Keratinocyte (primary cell): ENCODE measurements around the gene GPC5. TPM values are rescaled to one million over a fixed set of nuclear protein-coding genes. Genes with fewer than 3 reads are reported as not detected.

ENCODE experiments used
- DNase-seq: peaks from one replicate; pipeline ENCODE4 v3.0.0-alpha.2; 2011; ENCODE audit warnings: low read depth, missing footprints, low spot score
- FAIRE-seq: peaks from 2 replicates; lab custom pipeline; 2011; peaks lifted over from hg19 to GRCh38; lab: Jason Lieb, UNC
- H2AFZ ChIP-seq: 2 replicates; pipeline ENCODE4 v1.6.0; 2012; ENCODE audit warnings: low read length, control low read depth, inconsistent platforms; ENCODE audit not compliant: control insufficient read depth
- H3K27ac ChIP-seq: 2 replicates; pipeline ENCODE4 v1.5.1; 2011; ENCODE audit warnings: low read length; ENCODE audit not compliant: control insufficient read depth, insufficient read depth
- H3K27me3 ChIP-seq: 3 replicates; pipeline ENCODE4 v1.6.0; 2011; ENCODE audit warnings: low read length; ENCODE audit not compliant: control insufficient read depth, insufficient read depth; ENCODE audit errors: extremely low read depth
- H3K36me3 ChIP-seq, 2 experiments: 2 replicates in 1 of 2; 3 replicates in 1 of 2; pipeline ENCODE4 v1.5.1; 2011; ENCODE audit warnings: low read length in 2 of 2, mild to moderate bottlenecking in 1 of 2; ENCODE audit not compliant: control insufficient read depth in 2 of 2, insufficient read depth in 2 of 2; ENCODE audit errors: extremely low read depth in 1 of 2
- H3K4me1 ChIP-seq: 3 replicates; pipeline ENCODE4 v1.5.1; 2011; ENCODE audit warnings: low read length; ENCODE audit not compliant: control insufficient read depth, insufficient read depth; ENCODE audit errors: extremely low read depth
- H3K4me2 ChIP-seq: 3 replicates; pipeline ENCODE4 v1.6.0; 2011; ENCODE audit warnings: low read depth, low read length; ENCODE audit not compliant: control insufficient read depth, insufficient read depth; ENCODE audit errors: extremely low read depth
- H3K4me3 ChIP-seq, 3 experiments: fragments of 200-600 bp in 1 of 3; sonication (generic) in 1 of 3; 2 replicates in 2 of 3; 3 replicates in 1 of 3; pipeline ENCODE4 v1.5.1; 2011 to 2016; ENCODE audit warnings: low read length in 3 of 3, mild to moderate bottlenecking in 3 of 3, control low read depth in 2 of 3, inconsistent platforms in 1 of 3, low read depth in 1 of 3, mixed read lengths in 1 of 3, mixed run types in 1 of 3, moderate library complexity in 1 of 3; ENCODE audit not compliant: control insufficient read depth in 2 of 3, insufficient read depth in 2 of 3; ENCODE audit errors: extremely low read depth in 1 of 3
- H3K79me2 ChIP-seq: 2 replicates; pipeline ENCODE4 v1.6.0; 2012; ENCODE audit warnings: low read length; ENCODE audit not compliant: control insufficient read depth, insufficient read depth
- H3K9ac ChIP-seq: 3 replicates; pipeline ENCODE4 v1.6.0; 2011; ENCODE audit warnings: low read length; ENCODE audit not compliant: control insufficient read depth, insufficient read depth; ENCODE audit errors: extremely low read depth
- H3K9me1 ChIP-seq: 3 replicates; pipeline ENCODE4 v1.6.0; 2011; ENCODE audit warnings: low read length; ENCODE audit not compliant: control insufficient read depth, insufficient read depth; ENCODE audit errors: extremely low read depth
- H3K9me3 ChIP-seq: 2 replicates; pipeline ENCODE4 v1.5.1; 2012; ENCODE audit warnings: low read depth, low read length; ENCODE audit not compliant: control insufficient read depth
- H4K20me1 ChIP-seq: 3 replicates; pipeline ENCODE4 v1.6.0; 2011; ENCODE audit warnings: low read length; ENCODE audit not compliant: control insufficient read depth, insufficient read depth; ENCODE audit errors: extremely low read depth
- EZH2 ChIP-seq: IDR thresholded peaks from one replicate; pipeline ENCODE4 v1.6.1; 2012; ENCODE audit warnings: inconsistent platforms, mild to moderate bottlenecking, low read length, moderate library complexity
- dilution Hi-C: fragments of 300-500 bp; cut with MboI; formaldehyde crosslinking; loops from one replicate; pipeline ENCODE4 v1.7.0; 2020; ENCODE audit warnings: low sequenced_read_pairs; ENCODE audit not compliant: extremely low pct_ligation_motif_present
- polyA plus RNA-seq, 5 experiments: library from polyadenylated mRNA; depleted of rRNA in 3 of 5; stranded (reverse) in 3 of 5; stranded (forward) in 1 of 5; unstranded in 1 of 5; fragments of >200 nt; gene quantifications; 1 replicate in 1 of 5; 2 replicates in 3 of 5; 3 replicates in 1 of 5; pipeline versions ENCODE4 v1.2.1 to v1.2.3, GENCODE V29; 2011 to 2012; ENCODE audit warnings: missing spikeins in 2 of 5, low read depth in 1 of 5, low replicate concordance in 1 of 5
- TF ChIP-seq, protein P1 (sequence below), 3 experiments: IDR thresholded peaks in 1 of 3; conservative IDR thresholded peaks in 1 of 3; optimal IDR thresholded peaks in 1 of 3; 2 replicates in 2 of 3; 3 replicates in 1 of 3; pipeline versions ENCODE3 to v1.5.1; 2011; ENCODE audit warnings: low read length in 3 of 3, mild to moderate bottlenecking in 3 of 3, moderate library complexity in 2 of 3, control low read depth in 1 of 3, inconsistent platforms in 1 of 3; ENCODE audit not compliant: insufficient read depth in 2 of 3; ENCODE audit errors: extremely low read depth in 1 of 3

Gene GPC5
- polyA plus RNA-seq, 1 donor (not counting 4 experiments of a cell fraction or from before 2014, with no cell fraction given): 0.10 TPM

DNA sequence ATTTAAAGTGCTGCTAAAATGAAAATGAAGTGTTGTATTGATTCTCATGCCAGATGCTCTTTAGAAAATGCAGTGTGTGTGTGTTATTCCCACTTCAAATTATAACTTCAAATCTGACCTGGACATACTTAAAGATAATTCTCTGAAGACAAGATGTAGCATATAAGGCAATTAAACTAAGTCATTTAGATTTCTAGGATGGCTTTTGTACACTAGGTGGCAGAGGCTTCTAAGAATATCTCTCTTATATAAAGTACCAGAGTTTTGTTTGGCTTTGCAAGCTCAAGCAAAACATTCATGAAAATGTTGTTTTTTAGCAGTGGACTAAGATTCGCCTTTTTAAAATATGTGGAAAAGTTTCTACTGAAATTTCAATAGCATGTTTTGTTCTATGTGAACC, 407.2 kb downstream of the GPC5 start:
- no peak overlapping the region for H3K27ac ChIP-seq
- no peaks in the 10 kb centered on the region for H3K36me3 ChIP-seq
- no peaks in the 10 kb centered on the region for H3K27me3 ChIP-seq
- DNase-seq (no peak), FAIRE-seq (no peak)
- H4K20me1 ChIP-seq: no peaks in the 10 kb centered on the region
- no peak overlapping the region for H3K4me2 ChIP-seq
- dilution Hi-C loops: no loop called here
- no peaks in the 10 kb centered on the region for H3K4me1 ChIP-seq
- no peak overlapping the region for H3K4me3 ChIP-seq
- no peaks in the 10 kb centered on the region for H3K9me3 ChIP-seq
- H3K9me1 ChIP-seq: no peaks in the 10 kb centered on the region
- H3K9ac ChIP-seq: no peak overlapping the region
- no peaks in the 10 kb centered on the region for H3K79me2 ChIP-seq
- no peak for TF ChIP-seq EZH2
- TF ChIP-seq, protein P1, sequence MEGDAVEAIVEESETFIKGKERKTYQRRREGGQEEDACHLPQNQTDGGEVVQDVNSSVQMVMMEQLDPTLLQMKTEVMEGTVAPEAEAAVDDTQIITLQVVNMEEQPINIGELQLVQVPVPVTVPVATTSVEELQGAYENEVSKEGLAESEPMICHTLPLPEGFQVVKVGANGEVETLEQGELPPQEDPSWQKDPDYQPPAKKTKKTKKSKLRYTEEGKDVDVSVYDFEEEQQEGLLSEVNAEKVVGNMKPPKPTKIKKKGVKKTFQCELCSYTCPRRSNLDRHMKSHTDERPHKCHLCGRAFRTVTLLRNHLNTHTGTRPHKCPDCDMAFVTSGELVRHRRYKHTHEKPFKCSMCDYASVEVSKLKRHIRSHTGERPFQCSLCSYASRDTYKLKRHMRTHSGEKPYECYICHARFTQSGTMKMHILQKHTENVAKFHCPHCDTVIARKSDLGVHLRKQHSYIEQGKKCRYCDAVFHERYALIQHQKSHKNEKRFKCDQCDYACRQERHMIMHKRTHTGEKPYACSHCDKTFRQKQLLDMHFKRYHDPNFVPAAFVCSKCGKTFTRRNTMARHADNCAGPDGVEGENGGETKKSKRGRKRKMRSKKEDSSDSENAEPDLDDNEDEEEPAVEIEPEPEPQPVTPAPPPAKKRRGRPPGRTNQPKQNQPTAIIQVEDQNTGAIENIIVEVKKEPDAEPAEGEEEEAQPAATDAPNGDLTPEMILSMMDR (optimal IDR thresholded peaks at IDR 0.05 in 1 of 3, IDR thresholded peaks at IDR 0.05 in 1 of 3, conservative IDR thresholded peaks at IDR 0.05 in 1 of 3; ENCODE audit: extremely low read depth in 1 of 3, insufficient read depth in 2 of 3, low read length in 3 of 3): no peak
- no peak overlapping the region for H2AFZ ChIP-seq

DNA sequence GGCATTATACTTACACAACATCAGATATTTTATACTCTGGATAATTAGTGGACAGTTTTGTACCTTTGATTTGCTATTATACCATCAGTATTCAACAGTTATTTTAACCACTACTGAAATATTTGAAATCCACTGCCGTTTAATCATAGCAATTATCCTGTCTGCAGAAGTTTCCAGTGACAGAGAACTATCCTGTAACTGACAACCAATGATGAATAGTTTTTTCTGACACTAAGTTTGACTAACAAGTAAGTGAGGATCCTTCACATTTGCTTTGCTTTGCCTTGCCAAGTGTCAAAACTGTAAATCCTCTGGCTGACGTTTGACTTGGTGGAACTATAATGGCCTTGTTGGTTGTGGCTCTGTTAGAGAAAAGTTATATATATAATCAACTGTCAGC, 410.7 kb downstream of the GPC5 start:
- no peaks in the 10 kb centered on the region for H3K27me3 ChIP-seq
- H3K9ac ChIP-seq: no peak overlapping the region
- H3K9me1 ChIP-seq: no peaks in the 10 kb centered on the region
- H2AFZ ChIP-seq: no peak overlapping the region
- H3K4me1 ChIP-seq: no peaks in the 10 kb centered on the region
- TF ChIP-seq, protein P1 (optimal IDR thresholded peaks at IDR 0.05 in 1 of 3, IDR thresholded peaks at IDR 0.05 in 1 of 3, conservative IDR thresholded peaks at IDR 0.05 in 1 of 3; ENCODE audit: extremely low read depth in 1 of 3, insufficient read depth in 2 of 3, low read length in 3 of 3): no peak
- no peak for TF ChIP-seq EZH2
- no peak for FAIRE-seq
- DNase-seq: no peak
- no peaks in the 10 kb centered on the region for H4K20me1 ChIP-seq
- no peak overlapping the region for H3K4me2 ChIP-seq
- H3K27ac ChIP-seq: no peak overlapping the region
- no peaks in the 10 kb centered on the region for H3K9me3 ChIP-seq
- H3K36me3 ChIP-seq: no peaks in the 10 kb centered on the region
- H3K4me3 ChIP-seq: no peak overlapping the region
- no peaks in the 10 kb centered on the region for H3K79me2 ChIP-seq
- dilution Hi-C loops: no loop called here
